ENCODE results near the gene FIGNL1. TPM values are rescaled to one million over a fixed set of nuclear protein-coding genes. Genes with fewer than 3 reads are reported as not detected.
A peak's percentile ranks its signal among the peaks of the same experiment; 100 is the strongest.

Gene FIGNL1
- total RNA-seq, 1 experiment from 2014 or later: 13.8 TPM

GRCh38 chr7:50413561-50413960 is 36.6 kb downstream of the FIGNL1 start:
- H3K9me3 ChIP-seq (ENCODE audit: control insufficient read depth, low read depth, low read length): no peaks in the 10 kb centered on the region
- H3K56ac ChIP-seq (ENCODE audit: insufficient read length, low read depth, low read length): no peak overlapping the region
- H3K4me1 Mint-ChIP-seq: peaks cover 8 to 9% of the 10 kb centered on the region in 2 experiments
- no peaks in the 10 kb centered on the region for H3K23me2 ChIP-seq (ENCODE audit: insufficient read length, low read depth, low read length, poor library complexity, severe bottlenecking)
- H2BK15ac ChIP-seq (ENCODE audit: low read depth, low read length): no peak overlapping the region
- H2AFZ ChIP-seq (ENCODE audit: low read length): no peak overlapping the region
- no peak overlapping the region for H2BK20ac ChIP-seq (ENCODE audit: low read depth, low read length, poor library complexity, severe bottlenecking)
- H3K79me2 ChIP-seq (ENCODE audit: insufficient read depth, low read length): no peaks in the 10 kb centered on the region
- no peaks in the 10 kb centered on the region for H3K9me3 Mint-ChIP-seq
- DNase-seq: no peak
- peaks cover 1% of the 10 kb centered on the region; the same call in 1 of the 2 replicates for H3K27me3 Mint-ChIP-seq (ENCODE audit: low read depth)
- H3K23ac ChIP-seq (ENCODE audit: insufficient read length, low read depth, low read length): no peak overlapping the region
- H3K27ac Mint-ChIP-seq: no peak overlapping the region
- no CpG with 5 or more reads among the region's 7 CpGs for WGBS (ENCODE audit: extremely low coverage, insufficient read length, low lambda C conversion rate)
- no peak overlapping the region for H3K4ac ChIP-seq (ENCODE audit: low read depth, low read length)
- no peak overlapping the region for H3K4me2 ChIP-seq (ENCODE audit: insufficient read depth, insufficient read length, low read length)
- no peak overlapping the region for H2BK12ac ChIP-seq (ENCODE audit: insufficient read length, low read depth, low read length)
- H3K18ac ChIP-seq (ENCODE audit: insufficient read length, low read depth, low read length): peak overlapping the region; percentile 50
- no peak overlapping the region for H2BK120ac ChIP-seq (ENCODE audit: low read depth, low read length, poor library complexity, severe bottlenecking)
- H4K5ac ChIP-seq (ENCODE audit: insufficient read length, low read depth, low read length): no peak overlapping the region
- no peak overlapping the region for H2BK5ac ChIP-seq (ENCODE audit: insufficient read length, low read length)
- no peak overlapping the region for H4K91ac ChIP-seq (ENCODE audit: insufficient read length, low read depth, low read length)
- no peak for TF ChIP-seq CTCF (conservative IDR thresholded peaks at IDR 0.05)
- no peak overlapping the region for H3K14ac ChIP-seq (ENCODE audit: insufficient read depth, low read length)
- H2AK5ac ChIP-seq (ENCODE audit: insufficient read length, low read length): no peak overlapping the region
- H3K9ac ChIP-seq (ENCODE audit: extremely low read depth, insufficient read length, low read length): no peak overlapping the region
- H3K36me3 Mint-ChIP-seq (ENCODE audit: insufficient read depth in 1 of 3, low read depth in 3 of 3): no peaks in the 10 kb centered on the region
- H4K20me1 ChIP-seq (ENCODE audit: control insufficient read depth, insufficient read depth, insufficient read length): no peaks in the 10 kb centered on the region
- no peaks in the 10 kb centered on the region for H3K79me1 ChIP-seq (ENCODE audit: insufficient read depth, low read depth, low read length, poor library complexity, severe bottlenecking)
- H3K27me3 ChIP-seq (ENCODE audit: insufficient read depth, low read length): no peaks in the 10 kb centered on the region
- H4K8ac ChIP-seq (replicated peaks; ENCODE audit: insufficient read length, low read depth, low read length): no peak overlapping the region
- no peak overlapping the region for H3T11ph ChIP-seq (ENCODE audit: low read length)
- H3K4me3 Mint-ChIP-seq: no peak overlapping the region
- no peak overlapping the region for H3K27ac ChIP-seq (ENCODE audit: insufficient read length, low read depth, low read length)
- H3K4me1 ChIP-seq (ENCODE audit: insufficient read depth, low read length): no peaks in the 10 kb centered on the region; the same call in 1 of the 2 replicates
